ENCODE results near the gene NRG3.

Gene NRG3

GRCh38 chr10:82543631-82544030, 668.6 kb downstream of the NRG3 start:
- H3K27ac ChIP-seq = no peak overlapping the region
- TF ChIP-seq, protein P1, sequence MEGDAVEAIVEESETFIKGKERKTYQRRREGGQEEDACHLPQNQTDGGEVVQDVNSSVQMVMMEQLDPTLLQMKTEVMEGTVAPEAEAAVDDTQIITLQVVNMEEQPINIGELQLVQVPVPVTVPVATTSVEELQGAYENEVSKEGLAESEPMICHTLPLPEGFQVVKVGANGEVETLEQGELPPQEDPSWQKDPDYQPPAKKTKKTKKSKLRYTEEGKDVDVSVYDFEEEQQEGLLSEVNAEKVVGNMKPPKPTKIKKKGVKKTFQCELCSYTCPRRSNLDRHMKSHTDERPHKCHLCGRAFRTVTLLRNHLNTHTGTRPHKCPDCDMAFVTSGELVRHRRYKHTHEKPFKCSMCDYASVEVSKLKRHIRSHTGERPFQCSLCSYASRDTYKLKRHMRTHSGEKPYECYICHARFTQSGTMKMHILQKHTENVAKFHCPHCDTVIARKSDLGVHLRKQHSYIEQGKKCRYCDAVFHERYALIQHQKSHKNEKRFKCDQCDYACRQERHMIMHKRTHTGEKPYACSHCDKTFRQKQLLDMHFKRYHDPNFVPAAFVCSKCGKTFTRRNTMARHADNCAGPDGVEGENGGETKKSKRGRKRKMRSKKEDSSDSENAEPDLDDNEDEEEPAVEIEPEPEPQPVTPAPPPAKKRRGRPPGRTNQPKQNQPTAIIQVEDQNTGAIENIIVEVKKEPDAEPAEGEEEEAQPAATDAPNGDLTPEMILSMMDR (conservative IDR thresholded peaks at IDR 0.05) = no peak

- TF ChIP-seq, protein P1 (conservative IDR thresholded peaks at IDR 0.05) = no peak
- H3K27ac ChIP-seq = no peak overlapping the region
Measured at GRCh38 chr10:82544377-82544776, 669.4 kb downstream of the NRG3 start.

DNA sequence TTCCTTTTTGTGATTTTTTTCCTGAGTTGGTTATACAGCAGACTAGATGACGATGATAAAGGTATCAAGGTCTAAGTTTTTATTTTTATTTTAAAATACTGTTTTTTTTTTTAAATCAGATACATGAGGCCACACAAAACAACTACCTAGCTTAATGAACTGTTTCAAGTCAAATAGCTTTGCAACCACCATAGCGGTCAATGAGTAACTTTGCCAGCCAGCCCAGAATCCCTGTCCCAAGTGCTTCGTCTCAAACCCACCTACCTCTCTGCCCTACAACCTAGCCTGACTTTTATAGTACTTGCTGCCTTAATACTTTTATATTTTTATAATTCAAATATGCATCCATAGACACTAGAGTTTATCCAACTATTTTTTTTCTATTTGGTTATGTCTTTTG, 676.5 kb downstream of the NRG3 start:
- H3K27ac ChIP-seq = no peak overlapping the region
- TF ChIP-seq, protein P1 (conservative IDR thresholded peaks at IDR 0.05) = no peak

DNA sequence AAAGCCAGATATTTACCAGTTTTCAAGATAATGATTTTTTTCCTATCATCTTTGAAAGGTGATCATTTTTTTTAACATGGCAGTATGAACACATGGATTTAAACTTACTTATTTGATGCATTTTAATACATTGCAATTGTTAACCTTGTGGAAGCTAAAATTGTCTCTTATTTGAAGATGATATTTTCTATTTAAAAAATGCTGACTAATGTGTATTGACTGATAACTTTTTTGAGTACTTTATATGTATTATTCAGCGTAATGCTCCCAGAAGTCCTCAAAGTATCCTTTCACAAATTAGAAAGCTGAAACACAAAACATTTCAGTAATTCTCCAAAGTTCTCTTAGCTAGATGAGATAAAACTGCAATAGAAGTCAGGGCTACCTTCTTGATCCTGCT, 677.3 kb downstream of the NRG3 start:
- TF ChIP-seq, protein P1 (conservative IDR thresholded peaks at IDR 0.05) = no peak
- H3K27ac ChIP-seq = no peak overlapping the region

DNA sequence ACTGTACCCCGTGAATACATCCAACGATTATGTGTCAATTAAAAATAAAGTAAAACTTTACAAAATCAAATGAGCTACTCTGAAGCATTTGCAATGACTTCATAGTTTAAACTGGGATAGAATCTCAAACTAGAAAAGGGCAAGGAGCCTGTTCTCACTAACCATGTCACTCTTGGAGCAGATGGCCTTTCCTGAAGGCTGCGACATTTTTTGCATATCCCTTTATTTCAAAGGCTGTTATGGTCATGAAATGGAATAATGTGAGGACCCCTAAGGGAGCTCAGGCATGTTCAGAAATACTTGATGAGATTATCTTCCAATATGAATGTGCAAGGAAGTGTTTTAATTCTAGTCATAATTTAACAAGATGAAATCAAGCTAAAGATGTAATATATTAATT, 679.4 kb downstream of the NRG3 start:
- TF ChIP-seq, protein P1 (conservative IDR thresholded peaks at IDR 0.05) = no peak
- no peak overlapping the region for H3K27ac ChIP-seq

GRCh38 chr10:82558014-82558607, 683.1 kb downstream of the NRG3 start:
- TF ChIP-seq, protein P1 (conservative IDR thresholded peaks at IDR 0.05) = no peak
- no peak overlapping the region for H3K27ac ChIP-seq

DNA sequence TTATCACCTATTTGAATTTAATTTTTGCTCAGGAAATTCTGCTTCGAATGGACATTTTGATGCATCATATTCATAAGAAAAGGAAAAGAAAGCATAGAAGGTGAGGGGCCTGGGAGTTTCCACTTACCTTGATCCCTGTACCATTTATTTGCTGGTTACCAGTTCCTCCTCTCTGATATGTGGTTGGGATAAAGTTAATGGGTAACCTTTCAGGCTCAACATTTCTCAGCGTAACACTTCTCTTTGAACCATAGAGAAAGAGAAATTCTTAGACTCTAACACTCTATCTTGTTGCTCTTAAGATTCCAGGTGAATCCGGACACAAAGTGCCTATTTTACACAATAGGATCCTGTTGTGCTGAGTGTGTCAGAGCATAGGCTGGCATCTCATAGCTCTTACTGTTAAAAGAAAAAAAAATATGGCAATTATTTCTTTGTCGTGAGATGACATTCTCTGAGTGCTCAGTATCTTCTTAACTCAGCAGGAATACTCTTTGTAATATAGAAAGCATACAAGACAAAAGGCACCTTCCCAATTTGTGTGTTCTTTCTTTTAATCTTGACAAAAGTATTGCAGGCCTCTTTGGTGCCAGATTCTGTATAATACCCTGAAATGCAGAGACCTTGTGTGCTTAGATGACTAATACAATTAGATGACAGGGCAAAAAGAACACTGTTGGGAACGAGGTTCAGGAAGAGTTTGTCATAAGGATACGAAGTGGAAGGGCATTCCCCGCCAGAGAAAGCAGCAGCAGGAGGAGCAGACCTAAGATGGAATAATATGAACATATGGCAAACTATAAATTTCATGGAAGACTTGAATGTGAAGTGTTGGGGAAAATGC, 689.6 kb downstream of the NRG3 start:
- no peak overlapping the region for H3K27ac ChIP-seq
- TF ChIP-seq, protein P1 (conservative IDR thresholded peaks at IDR 0.05) = no peak

Measured in VCaP (cell line).